ENCODE results near the gene SUSD3.
"Not testable (repeated sequence)": the region's sequence is repeated elsewhere in the genome, so short reads cannot be mapped to it uniquely, and the experiment has no call there.

Gene SUSD3

GRCh38 chr9:93111001-93111370 is 52.5 kb downstream of the SUSD3 start:
- no peak for DNase-seq (ENCODE audit: low spot score)

GRCh38 chr9:93111371-93112115 is 53.0 kb downstream of the SUSD3 start:
- no peak for DNase-seq (ENCODE audit: low spot score)

GRCh38 chr9:93112116-93112863 is 53.8 kb downstream of the SUSD3 start:
- DNase-seq (ENCODE audit: low spot score), result no peak

- DNase-seq (ENCODE audit: low spot score), result no peak
These were observed 54.4 kb downstream of the SUSD3 start for GRCh38 chr9:93112864-93113389.

GRCh38 chr9:93114169-93114983 is 55.9 kb downstream of the SUSD3 start:
- DNase-seq (ENCODE audit: low spot score), result no peak

GRCh38 chr9:93114984-93115335 is 56.5 kb downstream of the SUSD3 start:
- DNase-seq (ENCODE audit: low spot score), result no peak

GRCh38 chr9:93115486-93116071 is 57.1 kb downstream of the SUSD3 start:
- no peak for DNase-seq (ENCODE audit: low spot score)

GRCh38 chr9:93116072-93116961 is 57.8 kb downstream of the SUSD3 start:
- DNase-seq (ENCODE audit: low spot score), result no peak

GRCh38 chr9:93117521-93117920 is 59.0 kb downstream of the SUSD3 start:
- not testable (repeated sequence) for DNase-seq (ENCODE audit: low spot score)

- no peak for DNase-seq (ENCODE audit: low spot score)
These were observed 59.7 kb downstream of the SUSD3 start for GRCh38 chr9:93117924-93118862.

- no peak for DNase-seq (ENCODE audit: low spot score)
These were observed 60.6 kb downstream of the SUSD3 start for GRCh38 chr9:93118863-93119702.

GRCh38 chr9:93119703-93119952 is 61.1 kb downstream of the SUSD3 start:
- no peak for DNase-seq (ENCODE audit: low spot score)

- DNase-seq (ENCODE audit: low spot score), result peak; percentile 59
These were observed 61.7 kb downstream of the SUSD3 start for GRCh38 chr9:93119953-93120845.

- no peak for DNase-seq (ENCODE audit: low spot score)
These were observed 62.4 kb downstream of the SUSD3 start for GRCh38 chr9:93120846-93121315.

- no peak for DNase-seq (ENCODE audit: low spot score)
These were observed 63.1 kb downstream of the SUSD3 start for GRCh38 chr9:93121316-93122241.

- DNase-seq (ENCODE audit: low spot score), result no peak
These were observed 64.3 kb downstream of the SUSD3 start for GRCh38 chr9:93122721-93123221.

All from putamen (tissue), 1 donor.